Lower leg skin (tissue), 4 donors: ENCODE data around the gene UBE2V1. TPM values are rescaled to one million over a fixed set of nuclear protein-coding genes. Genes with fewer than 3 reads are reported as not detected.
A peak's percentile ranks its signal among the peaks of the same experiment; 100 is the strongest.

Source experiments
- DNase-seq, 2 donors: peaks; one replicate each; pipeline ENCODE4 v3.0.0-alpha.2; 2019; ENCODE audit warnings: low spot score in 2 of 2
- H3K4me3 ChIP-seq: fragments of 200-600 bp; sonication (generic); 2 replicates; pipeline ENCODE4 v1.5.1; 2017; ENCODE audit warnings: mild to moderate bottlenecking, low read depth; ENCODE audit not compliant: poor library complexity, severe bottlenecking
- CTCF ChIP-seq, 3 donors: fragments of 450-650 bp; IDR thresholded peaks; one replicate each; pipeline ENCODE4 v1.5.1; 2016; ENCODE audit warnings: antibody characterized with exemption in 3 of 3, mild to moderate bottlenecking in 3 of 3, moderate library complexity in 2 of 3
- POLR2A ChIP-seq, 2 donors: fragments of 450-650 bp; IDR thresholded peaks; one replicate each; pipeline ENCODE4 v1.6.1; 2016 to 2017; ENCODE audit warnings: antibody characterized with exemption in 2 of 2, mild to moderate bottlenecking in 1 of 2, moderate library complexity in 1 of 2
- WGBS, 2 donors: methylation state at CpG; one replicate each; pipeline ENCODE4 v1.1.5; 2018; 5-methylcytosine and 5-hydroxymethylcytosine counted together
- intact Hi-C: fragments of 100-400 bp; cut with DNase I; formaldehyde crosslinking; loops from one replicate; pipeline ENCODE4 v1.15.0; 2023; ENCODE audit warnings: low total_unique reads
- total RNA-seq, 4 donors: library from RNA; depleted of rRNA; stranded (reverse); fragments of >200 nt; gene quantifications; one replicate each; pipeline ENCODE4 v1.1.0, GENCODE V29; 2016

UBE2V1 gene
- total RNA-seq, 4 donors from 2014 or later = 50.8 to 105 (median 75.6) TPM

GRCh38 chr20:50036703-50037102 is 76.2 kb downstream of the UBE2V1 start:
- 45 to 59% methylated on average over 3 of the region's 3 CpGs for WGBS, 2 donors
- DNase-seq = no peak
- intact Hi-C loops = no loop called here
- TF ChIP-seq POLR2A (IDR thresholded peaks at IDR 0.05) = no peak
- TF ChIP-seq CTCF (IDR thresholded peaks at IDR 0.05) = no peak
- no peak overlapping the region for H3K4me3 ChIP-seq

DNA sequence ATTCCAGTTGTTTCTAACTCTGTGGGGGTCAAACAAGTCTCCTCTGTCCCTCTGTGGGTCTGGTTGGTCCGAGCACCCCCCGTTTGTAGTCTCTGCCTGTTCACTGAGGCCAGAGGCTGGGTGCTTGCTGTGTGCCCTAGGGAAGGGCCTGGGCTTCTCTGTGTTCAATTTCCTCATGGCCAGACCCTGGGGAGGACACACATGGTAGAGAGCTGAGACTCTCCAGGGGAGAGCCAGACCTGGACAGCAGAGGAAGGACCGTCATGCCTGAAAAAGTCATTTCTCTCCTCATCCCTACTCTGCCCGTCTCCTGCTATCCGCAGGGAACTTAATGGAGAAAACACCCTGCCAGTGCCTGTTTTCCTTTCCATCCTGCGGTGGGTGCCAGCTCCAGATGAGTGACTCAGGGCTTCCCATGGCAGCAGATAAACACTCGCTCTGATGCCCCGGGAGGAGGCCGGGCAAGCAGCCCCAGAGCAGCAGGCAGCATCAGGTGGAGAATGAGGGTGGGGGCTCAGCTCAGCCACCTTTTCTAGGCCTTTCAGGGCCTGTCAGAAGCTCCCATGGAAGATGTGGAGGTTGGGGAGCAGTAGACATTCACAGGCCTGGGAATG is 78.3 kb downstream of the UBE2V1 start:
- WGBS, 2 donors = 40 to 43% methylated on average over 7 to 9 of the region's 9 CpGs
- H3K4me3 ChIP-seq = no peak overlapping the region
- peak in 1 of 2 donors; percentile 51 for DNase-seq
- intact Hi-C loops = no loop called here
- TF ChIP-seq CTCF (IDR thresholded peaks at IDR 0.05) = no peak
- no peak for TF ChIP-seq POLR2A (IDR thresholded peaks at IDR 0.05)

DNA sequence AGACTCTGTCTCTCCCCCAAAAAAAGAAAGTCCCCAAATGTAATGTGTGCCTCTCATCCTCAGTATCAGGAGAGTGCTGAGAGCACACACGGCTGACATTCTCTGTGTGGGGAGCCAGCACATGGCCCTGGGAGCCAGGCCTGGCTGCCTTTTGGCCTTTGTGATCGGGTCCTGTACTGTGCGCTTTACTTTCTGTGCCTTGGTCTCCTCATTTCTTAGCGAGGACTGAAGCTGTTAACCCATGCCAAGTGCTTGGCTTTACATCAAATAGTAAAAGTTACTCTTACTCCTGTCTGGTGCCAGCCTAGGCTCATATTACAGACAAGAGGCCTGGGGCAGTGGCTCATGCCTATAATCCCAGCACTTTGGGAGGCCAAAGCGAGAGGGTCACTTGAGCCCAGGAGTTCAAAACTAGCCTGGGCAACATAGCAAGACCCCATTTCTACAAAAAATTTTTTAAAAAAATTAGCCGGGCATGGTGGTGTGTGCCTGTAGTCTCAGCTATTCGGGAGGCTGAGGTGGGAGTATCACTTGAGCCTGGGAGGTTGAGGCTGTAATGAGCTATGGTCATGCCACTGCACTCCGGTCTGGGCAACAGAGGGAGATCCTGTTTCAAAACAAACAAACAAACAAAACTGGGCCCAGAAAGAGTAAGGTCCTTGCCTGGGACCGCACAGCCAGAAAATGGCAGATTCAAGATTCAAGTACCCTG is 79.8 kb downstream of the UBE2V1 start:
- no peak overlapping the region for H3K4me3 ChIP-seq
- TF ChIP-seq POLR2A (IDR thresholded peaks at IDR 0.05) (no peak), CTCF (IDR thresholded peaks at IDR 0.05) (no peak)
- no peak for DNase-seq
- intact Hi-C loops = no loop called here
- 71 to 75% methylated on average over 9 of the region's 9 CpGs for WGBS, 2 donors

Other genes starting within 250 kb of the UBE2V1 start
- gene SPATA2, start 197.6 kb downstream of the UBE2V1 start, total RNA-seq = 1 to 10 TPM; 5.3 to 8.2 (median 6.2) TPM
- gene RNF114, start 176.8 kb downstream of the UBE2V1 start, total RNA-seq = 100 to 1,000 TPM in 2 of 4 donors, 10 to 100 TPM in 2; 48.7 to 166 (median 103) TPM
- 1 to 10 TPM in 3 of 4 donors, under 1 TPM in 1; 0.65 to 3.7 (median 1.3) TPM for gene SNAI1, start 130.2 kb downstream of the UBE2V1 start, total RNA-seq
- 10 to 100 TPM; 47.3 to 69.3 (median 59.6) TPM for gene PEDS1, start 40.6 kb upstream of the UBE2V1 start, total RNA-seq
- gene CEBPB, start 77.7 kb upstream of the UBE2V1 start, total RNA-seq = 100 to 1,000 TPM; 154 to 221 (median 195) TPM